Caco-2 (cell line): ENCODE data around the gene GABARAPL2. TPM values are rescaled to one million over a fixed set of nuclear protein-coding genes. Genes with fewer than 3 reads are reported as not detected.

ENCODE experiments used
- BruUV-seq: library from RNA; stranded (reverse); fragments of 400-500 nt; replicated peaks from 2 replicates; lab custom pipeline; 2021; lab: Mats Ljungman, UMichigan
- CTCF ChIA-PET: fragments of 300-600 bp; sonication (Branson Sonifier 250); formaldehyde crosslinking; loops from one replicate; lab custom pipeline; 2022; ENCODE audit warnings: antibody characterized with exemption; lab: Charles Lee
- POLR2A ChIA-PET: fragments of 300-600 bp; sonication (Branson Sonifier 250); formaldehyde crosslinking; loops from one replicate; lab custom pipeline; 2022; ENCODE audit warnings: antibody characterized with exemption; lab: Charles Lee
- DNase-seq, 2 experiments: peaks; one replicate each; pipeline versions ENCODE4 v3.0.0 to v3.0.0-alpha.2; 2020 to 2022
- H3K27me3 ChIP-seq: replicated peaks from 2 replicates; pipeline ENCODE4 v1.6.0; 2011; ENCODE audit warnings: low read length; ENCODE audit not compliant: control insufficient read depth, insufficient read depth
- H3K36me3 ChIP-seq: 2 replicates; pipeline ENCODE4 v1.5.1; 2011; ENCODE audit warnings: low read length; ENCODE audit not compliant: control insufficient read depth, insufficient read depth
- H3K4me1 ChIP-seq: fragments of 250-450 bp; sonication (Bioruptor Pico); 2 replicates; pipeline ENCODE4 v1.5.1; 2020; ENCODE audit warnings: mild to moderate bottlenecking
- H3K4me3 ChIP-seq: 2 replicates; pipeline ENCODE4 v1.5.1; 2011; ENCODE audit warnings: low read depth, mild to moderate bottlenecking, control low read depth, low read length
- H3K9me3 ChIP-seq: fragments of 250-450 bp; sonication (Bioruptor Pico); 2 replicates; pipeline ENCODE4 v1.5.1; 2020; ENCODE audit warnings: mild to moderate bottlenecking, moderate library complexity
- H3K27ac Mint-ChIP-seq: one replicate; pipeline ENCODE4 v1.8.0; 2022; ENCODE audit warnings: mixed read lengths; ENCODE audit not compliant: unreplicated experiment
- H3K27me3 Mint-ChIP-seq: one replicate; pipeline ENCODE4 v1.8.0; 2022; ENCODE audit warnings: mixed read lengths; ENCODE audit not compliant: insufficient read depth, unreplicated experiment
- H3K36me3 Mint-ChIP-seq: one replicate; pipeline ENCODE4 v1.8.0; 2022; ENCODE audit warnings: mild to moderate bottlenecking, mixed read lengths; ENCODE audit not compliant: insufficient read depth, unreplicated experiment
- H3K4me1 Mint-ChIP-seq: one replicate; pipeline ENCODE4 v1.8.0; 2022; ENCODE audit warnings: low read depth, mixed read lengths; ENCODE audit not compliant: unreplicated experiment
- H3K4me3 Mint-ChIP-seq: one replicate; pipeline ENCODE4 v1.8.0; 2022; ENCODE audit warnings: mild to moderate bottlenecking, moderate library complexity, mixed read lengths; ENCODE audit not compliant: unreplicated experiment
- H3K9me3 Mint-ChIP-seq: one replicate; pipeline ENCODE4 v1.8.0; 2022; ENCODE audit warnings: mixed read lengths; ENCODE audit not compliant: unreplicated experiment
- intact Hi-C: fragments of 100-400 bp; cut with micrococcal nuclease; formaldehyde crosslinking; loops from one replicate; pipeline ENCODE4 v1.10.0; 2022; ENCODE audit not compliant: unreplicated experiment
- total RNA-seq: library from RNA; stranded (reverse); gene quantifications from 2 replicates; pipeline ENCODE4 v1.2.3, GENCODE V29; 2022
- TF ChIP-seq, protein P1 (sequence below), 2 experiments: fragments of 200-600 bp in 1 of 2; IDR thresholded peaks; 1 replicate in 1 of 2; 2 replicates in 1 of 2; pipeline versions ENCODE4 v1.5.1 to v1.8.0; 2011 to 2022; ENCODE audit warnings: antibody characterized with exemption in 1 of 2, control low read depth in 1 of 2, inconsistent platforms in 1 of 2, low read depth in 1 of 2, low read length in 1 of 2, mild to moderate bottlenecking in 1 of 2, moderate library complexity in 1 of 2; ENCODE audit not compliant: insufficient read depth in 1 of 2, severe bottlenecking in 1 of 2, unreplicated experiment in 1 of 2

Gene GABARAPL2
- total RNA-seq, 1 experiment from 2014 or later, result 88.2 TPM

DNA sequence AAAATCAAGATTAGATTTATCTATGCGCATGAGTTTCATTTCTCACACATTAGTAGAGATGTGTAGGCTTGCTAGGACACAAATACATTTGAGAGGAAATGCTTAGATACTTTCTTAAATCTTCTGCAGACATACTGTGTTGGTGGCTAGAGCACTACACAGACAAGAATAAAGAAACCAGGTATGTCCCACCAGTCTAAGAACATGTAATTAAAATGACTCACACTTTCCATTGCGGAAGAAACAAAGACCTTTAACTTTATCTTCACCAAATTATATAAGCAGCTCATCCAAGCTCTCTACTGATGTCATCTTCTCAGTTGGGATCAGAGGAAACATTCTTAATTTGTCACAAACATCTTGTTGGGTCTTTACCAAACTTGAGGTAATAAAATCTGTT is 12.5 kb downstream of the GABARAPL2 start:
- no peaks in the 10 kb centered on the region for H3K9me3 Mint-ChIP-seq

DNA sequence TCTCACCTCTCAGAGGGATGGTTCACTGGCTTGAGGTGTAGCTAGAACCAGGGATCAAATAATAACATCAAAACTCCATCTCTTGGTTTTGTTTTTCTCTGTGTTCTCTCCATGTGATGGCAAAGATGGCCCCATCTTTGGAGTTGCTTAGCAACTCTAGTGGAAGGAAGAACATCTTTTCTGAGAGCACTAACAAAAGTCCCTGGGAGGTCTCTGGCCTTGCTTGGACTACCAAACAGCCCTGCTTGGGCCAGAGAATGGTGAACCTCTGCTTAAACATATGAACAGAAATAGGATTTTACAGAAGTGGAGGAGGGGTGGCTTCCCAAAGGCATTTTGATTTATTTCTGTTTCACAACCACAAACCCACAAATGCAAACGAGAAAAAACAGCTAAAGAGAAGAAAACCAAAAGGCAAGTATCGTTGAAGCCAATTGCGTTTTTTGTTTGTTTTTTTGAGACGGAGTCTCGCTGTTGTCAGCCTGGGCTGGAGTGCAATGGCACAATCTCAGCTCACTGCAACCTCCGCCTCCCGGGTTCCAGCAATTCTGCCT is 13.2 kb downstream of the GABARAPL2 start:
- ChIA-PET CTCF (no interaction called here), POLR2A (interaction anchor here (0.7 kb wide), 1 partner anchor 107 kb away, joined by 6 read pairs; no protein-coding TSS in a partner anchor)
- BruUV-seq, result no TSS peak
- intact Hi-C loops, result loop anchor here (5.0 kb wide), 1 partner anchor 1618 kb away; the partner anchor contains the start of gene SYCE1L
- Mint-ChIP-seq H3K4me3 (no peak overlapping the region), H3K4me1 (peaks cover 2% of the 10 kb centered on the region), H3K27me3 (no peaks in the 10 kb centered on the region), H3K27ac (no peak overlapping the region), H3K36me3 (peaks cover 23% of the 10 kb centered on the region), H3K9me3 (no peaks in the 10 kb centered on the region)
- no peak for DNase-seq
- H3K4me1 ChIP-seq, result no peaks in the 10 kb centered on the region
- H3K27me3 ChIP-seq, result no peaks in the 10 kb centered on the region
- peaks cover 2% of the 10 kb centered on the region; the same call in 1 of the 2 replicates for H3K36me3 ChIP-seq
- TF ChIP-seq, protein P1, sequence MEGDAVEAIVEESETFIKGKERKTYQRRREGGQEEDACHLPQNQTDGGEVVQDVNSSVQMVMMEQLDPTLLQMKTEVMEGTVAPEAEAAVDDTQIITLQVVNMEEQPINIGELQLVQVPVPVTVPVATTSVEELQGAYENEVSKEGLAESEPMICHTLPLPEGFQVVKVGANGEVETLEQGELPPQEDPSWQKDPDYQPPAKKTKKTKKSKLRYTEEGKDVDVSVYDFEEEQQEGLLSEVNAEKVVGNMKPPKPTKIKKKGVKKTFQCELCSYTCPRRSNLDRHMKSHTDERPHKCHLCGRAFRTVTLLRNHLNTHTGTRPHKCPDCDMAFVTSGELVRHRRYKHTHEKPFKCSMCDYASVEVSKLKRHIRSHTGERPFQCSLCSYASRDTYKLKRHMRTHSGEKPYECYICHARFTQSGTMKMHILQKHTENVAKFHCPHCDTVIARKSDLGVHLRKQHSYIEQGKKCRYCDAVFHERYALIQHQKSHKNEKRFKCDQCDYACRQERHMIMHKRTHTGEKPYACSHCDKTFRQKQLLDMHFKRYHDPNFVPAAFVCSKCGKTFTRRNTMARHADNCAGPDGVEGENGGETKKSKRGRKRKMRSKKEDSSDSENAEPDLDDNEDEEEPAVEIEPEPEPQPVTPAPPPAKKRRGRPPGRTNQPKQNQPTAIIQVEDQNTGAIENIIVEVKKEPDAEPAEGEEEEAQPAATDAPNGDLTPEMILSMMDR (IDR thresholded peaks at IDR 0.05; ENCODE audit: insufficient read depth in 1 of 2, low read depth in 1 of 2, low read length in 1 of 2, severe bottlenecking in 1 of 2, unreplicated experiment in 1 of 2), result no peak
- no peak overlapping the region for H3K4me3 ChIP-seq
- no peaks in the 10 kb centered on the region for H3K9me3 ChIP-seq

More for the DNA sequence above, 12.5 kb downstream of the GABARAPL2 start:
- no peak overlapping the region for H3K4me3 Mint-ChIP-seq
- H3K4me1 Mint-ChIP-seq, result no peaks in the 10 kb centered on the region
- H3K27me3 Mint-ChIP-seq, result no peaks in the 10 kb centered on the region
- no peak overlapping the region for H3K27ac Mint-ChIP-seq
- Histone ChIP-seq H3K36me3 (peaks cover 2% of the 10 kb centered on the region; the same call in 1 of the 2 replicates), H3K27me3 (no peaks in the 10 kb centered on the region), H3K4me3 (no peak overlapping the region), H3K9me3 (no peaks in the 10 kb centered on the region), H3K4me1 (no peaks in the 10 kb centered on the region)
- ChIA-PET POLR2A (no interaction called here), CTCF (no interaction called here)
- DNase-seq, result no peak
- TF ChIP-seq, protein P1 (IDR thresholded peaks at IDR 0.05; ENCODE audit: insufficient read depth in 1 of 2, low read depth in 1 of 2, low read length in 1 of 2, severe bottlenecking in 1 of 2, unreplicated experiment in 1 of 2), result no peak
- no TSS peak for BruUV-seq
- H3K36me3 Mint-ChIP-seq, result peaks cover 23% of the 10 kb centered on the region
- intact Hi-C loops, result loop anchor here (5.0 kb wide), 1 partner anchor 1619 kb away; the partner anchor contains the start of gene SYCE1L

DNA sequence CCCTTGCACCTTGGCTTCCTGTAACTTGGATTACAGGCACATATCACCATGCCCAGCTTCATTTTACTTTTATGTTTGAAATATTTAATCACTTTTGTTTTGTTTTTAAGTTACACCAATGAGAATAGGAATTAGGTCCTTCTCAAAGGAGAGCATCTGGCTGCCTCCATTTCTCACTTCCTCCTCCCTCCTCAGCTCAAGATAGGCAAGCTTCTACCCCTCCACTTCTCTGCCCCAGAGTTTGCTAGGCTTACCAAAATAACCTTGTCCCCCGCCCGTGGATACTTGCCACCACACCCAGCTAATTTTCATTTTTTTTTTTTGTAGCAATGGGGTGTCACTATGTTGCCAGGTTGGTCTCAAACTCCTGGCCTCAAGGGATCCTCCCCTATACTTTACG is 17.9 kb downstream of the GABARAPL2 start:
- H3K4me3 Mint-ChIP-seq, result no peak overlapping the region
- no peaks in the 10 kb centered on the region for H3K36me3 Mint-ChIP-seq
- no TSS peak for BruUV-seq
- peaks cover 6% of the 10 kb centered on the region for H3K4me1 Mint-ChIP-seq
- H3K27me3 Mint-ChIP-seq, result no peaks in the 10 kb centered on the region
- TF ChIP-seq, protein P1 (IDR thresholded peaks at IDR 0.05; ENCODE audit: insufficient read depth in 1 of 2, low read depth in 1 of 2, low read length in 1 of 2, severe bottlenecking in 1 of 2, unreplicated experiment in 1 of 2), result no peak
- Histone ChIP-seq H3K27me3 (no peaks in the 10 kb centered on the region), H3K4me1 (no peaks in the 10 kb centered on the region), H3K36me3 (peaks cover under 1% of the 10 kb centered on the region), H3K9me3 (no peaks in the 10 kb centered on the region), H3K4me3 (no peak overlapping the region)
- POLR2A ChIA-PET, result no interaction called here
- DNase-seq, result no peak
- no peak overlapping the region for H3K27ac Mint-ChIP-seq
- intact Hi-C loops, result no loop called here
- no peaks in the 10 kb centered on the region for H3K9me3 Mint-ChIP-seq
- CTCF ChIA-PET, result no interaction called here
